Left lung (tissue), 14 donors: ENCODE results near the gene DHX38. TPM values are rescaled to one million over a fixed set of nuclear protein-coding genes. Genes with fewer than 3 reads are reported as not detected.

Experiments used
- ATAC-seq: fragments of 200-7000 bp; cut with Tn5 transposase; one replicate; pipeline ENCODE4 v1.9.1; 2020; ENCODE audit warnings: moderate library complexity
- DNase-seq, 4 donors: peaks; one replicate each; pipeline ENCODE4 v3.0.0-alpha.2; 2013 to 2020
- H3K27ac ChIP-seq, 2 donors: fragments of 200-600 bp; sonication (generic) in 1 of 2; one replicate each; pipeline versions ENCODE4 v1.5.0 to v1.8.0; 2020 to 2021
- H3K27me3 ChIP-seq, 2 donors: fragments of 200-600 bp; sonication (generic) in 1 of 2; one replicate each; pipeline versions ENCODE4 v1.5.0 to v1.8.0; 2020 to 2021
- H3K36me3 ChIP-seq, 2 donors: fragments of 200-600 bp; sonication (generic) in 1 of 2; one replicate each; pipeline versions ENCODE4 v1.5.0 to v1.8.0; 2020 to 2021
- H3K4me1 ChIP-seq, 2 donors: fragments of 200-600 bp; one replicate each; pipeline ENCODE4 v1.8.0; 2021
- H3K4me3 ChIP-seq, 2 donors: fragments of 200-600 bp; sonication (generic) in 1 of 2; one replicate each; pipeline versions ENCODE4 v1.5.0 to v1.8.0; 2020 to 2021; ENCODE audit warnings: mild to moderate bottlenecking in 1 of 2
- H3K9me3 ChIP-seq, 2 donors: fragments of 200-600 bp; sonication (generic) in 1 of 2; one replicate each; pipeline versions ENCODE4 v1.5.0 to v1.8.0; 2020 to 2021
- CTCF ChIP-seq, 2 donors: fragments of 200-600 bp; sonication (generic) in 1 of 2; IDR thresholded peaks; one replicate each; pipeline versions ENCODE4 v1.5.0 to v1.8.0; 2021; ENCODE audit warnings: antibody characterized with exemption in 2 of 2
- intact Hi-C, 2 donors: fragments of 100-400 bp; cut with DNase I; formaldehyde crosslinking; loops; one replicate each; pipeline versions ENCODE4 v1.11.2 to v1.14.2; 2022
- long read RNA-seq, 12 donors: library from polyadenylated mRNA in 2 of 12; unstranded in 2 of 12; transcript quantifications; one replicate each; pipeline ENCODE4 v2.0.0 and lab custom pipeline, GENCODE V29; 2019 to 2026
- polyA plus RNA-seq, 6 donors: library from polyadenylated mRNA; unstranded; fragments of 120-200 nt; gene quantifications; one replicate each; pipeline ENCODE4 v1.2.1, GENCODE V29; 2013; ENCODE audit not compliant: insufficient read length in 6 of 6
- total RNA-seq, 2 donors: library from RNA; stranded (reverse); fragmentation: NEBNext Ultra II Directional; extraction: Animal tissue kit (Norgen Biotek cat#: 25700); gene quantifications; one replicate each; pipeline ENCODE4 v1.2.1, GENCODE V29; 2021
- donor health status: DM: no; HTN: yes; CAD: no.
- donor health status: DM: no; HTN: no; CAD: no.

Gene DHX38
- total RNA-seq (10 to 100 TPM; 41.5 to 56.2 TPM), polyA plus RNA-seq (10 to 100 TPM; 71.5 to 81.6 (median 76.8) TPM)
- long read RNA-seq, donor 1, full-length matches to known transcripts: 4 of 16 reads
- long read RNA-seq, donor 1, partial matches to known transcripts: 12 of 16 reads
- long read RNA-seq, donor 1, other reads (novel, unspliced or antisense): 0 of 16 reads
- long read RNA-seq, donor 2, full-length matches to known transcripts: 1 of 1 reads
- long read RNA-seq, donor 2, partial matches to known transcripts: 0 of 1 reads
- long read RNA-seq, donor 2, other reads (novel, unspliced or antisense): 0 of 1 reads
- long read RNA-seq, donor 3, full-length matches to known transcripts: 2 of 2 reads
- long read RNA-seq, donor 3, partial matches to known transcripts: 0 of 2 reads
- long read RNA-seq, donor 3, other reads (novel, unspliced or antisense): 0 of 2 reads
- long read RNA-seq, donor 4, full-length matches to known transcripts: 1 of 5 reads
- long read RNA-seq, donor 4, partial matches to known transcripts: 4 of 5 reads
- long read RNA-seq, donor 4, other reads (novel, unspliced or antisense): 0 of 5 reads
- long read RNA-seq, donor 5, partial matches to known transcripts: 6 of 7 reads
- long read RNA-seq, donor 5, other reads (novel, unspliced or antisense): 0 of 7 reads
- long read RNA-seq, donor 6, full-length matches to known transcripts: 3 of 3 reads
- long read RNA-seq, donor 6, partial matches to known transcripts: 0 of 3 reads
- long read RNA-seq, donor 6, other reads (novel, unspliced or antisense): 0 of 3 reads
- long read RNA-seq, donor 7, partial matches to known transcripts: 7 of 7 reads
- long read RNA-seq, donor 7, other reads (novel, unspliced or antisense): 0 of 7 reads
- long read RNA-seq, donor 8, full-length matches to known transcripts: 1 of 1 reads
- long read RNA-seq, donor 8, partial matches to known transcripts: 0 of 1 reads
- long read RNA-seq, donor 8, other reads (novel, unspliced or antisense): 0 of 1 reads
- long read RNA-seq, donor 9: 0 reads
- long read RNA-seq, donor 10, partial matches to known transcripts: 3 of 3 reads
- long read RNA-seq, donor 10, other reads (novel, unspliced or antisense): 0 of 3 reads
- long read RNA-seq, donor 11: 0 reads
- long read RNA-seq, donor 12, full-length matches to known transcripts: 2 of 2 reads
- long read RNA-seq, donor 12, partial matches to known transcripts: 0 of 2 reads
- long read RNA-seq, donor 12, other reads (novel, unspliced or antisense): 0 of 2 reads

GRCh38 chr16:72093448-72094265, at the start of gene DHX38, which contains the start of gene TXNL4B:
Gene DHX38, plus strand, starts transcription at chr16:72093847. Its CDS starts 2,311 bp downstream, at chr16:72096158.
Gene TXNL4B, minus strand, starts transcription at chr16:72093620. Its CDS starts 2,871 bp downstream, at chr16:72090749.
- H3K27ac ChIP-seq: peak within 1 kb of the TSS; percentile 89 to 92
- DNase-seq (peak; percentile 92 to 99 (median 96)), ATAC-seq (peak; percentile 99)
- H3K36me3 ChIP-seq: peaks cover 0 to 47% of the 10 kb centered on the region in 2 donors
- H3K4me3 ChIP-seq: peak within 1 kb of the TSS; percentile 75 to 93
- H3K27me3 ChIP-seq: no peaks in the 10 kb centered on the region
- TF ChIP-seq CTCF (IDR thresholded peaks at IDR 0.05): no peak
- intact Hi-C loops: loop anchor here in 1 of 2 donors (10.0 kb wide), 1 partner anchor 79 kb away; no protein-coding TSS in a partner anchor
- no peaks in the 10 kb centered on the region for H3K9me3 ChIP-seq
- H3K4me1 ChIP-seq: peaks cover 18 to 46% of the 10 kb centered on the region in 2 donors

- Histone ChIP-seq H3K36me3 (no peaks in the 10 kb centered on the region), H3K27ac (no peak overlapping the region), H3K4me1 (peaks cover 0 to 5% of the 10 kb centered on the region in 2 donors), H3K4me3 (no peak overlapping the region), H3K27me3 (no peaks in the 10 kb centered on the region), H3K9me3 (peaks cover 0 to 9% of the 10 kb centered on the region in 2 donors)
- intact Hi-C loops: no loop called here
- no peak for ATAC-seq
- no peak for DNase-seq
- TF ChIP-seq CTCF (IDR thresholded peaks at IDR 0.05): no peak
These were observed 49.4 kb upstream of the DHX38 start for GRCh38 chr16:72044296-72044695.

- Histone ChIP-seq H3K4me3 (no peak overlapping the region), H3K4me1 (peaks cover 0 to 5% of the 10 kb centered on the region in 2 donors), H3K36me3 (no peaks in the 10 kb centered on the region), H3K9me3 (peaks cover 0 to 15% of the 10 kb centered on the region in 2 donors), H3K27me3 (no peaks in the 10 kb centered on the region), H3K27ac (no peak overlapping the region)
- TF ChIP-seq CTCF (IDR thresholded peaks at IDR 0.05): no peak
- no peak for ATAC-seq
- intact Hi-C loops: no loop called here
- DNase-seq: no peak
These were observed 48.8 kb upstream of the DHX38 start for GRCh38 chr16:72044825-72045359.

- H3K4me1 ChIP-seq: peaks cover 0 to 34% of the 10 kb centered on the region in 2 donors
- H3K27ac ChIP-seq: no peak overlapping the region
- no peak for TF ChIP-seq CTCF (IDR thresholded peaks at IDR 0.05)
- H3K9me3 ChIP-seq: peaks cover 0 to 16% of the 10 kb centered on the region in 2 donors
- no peaks in the 10 kb centered on the region for H3K36me3 ChIP-seq
- no peak overlapping the region for H3K4me3 ChIP-seq
- H3K27me3 ChIP-seq: no peaks in the 10 kb centered on the region
- DNase-seq (no peak), ATAC-seq (no peak)
- intact Hi-C loops: no loop called here
These were observed 44.5 kb upstream of the DHX38 start for GRCh38 chr16:72049110-72049509.
